ENCODE results near the gene RXRA.

Gene RXRA

GRCh38 chr9:134410071-134410834, 84.0 kb downstream of the RXRA start:
- H3K27ac ChIP-seq (ENCODE audit: extremely low read depth, low read depth, low read length), result no peak overlapping the region
- H3K4me1 ChIP-seq (ENCODE audit: control insufficient read depth, insufficient read depth, low read length), result 0 out of 2 replicates have a peak, but pooled peaks cover 3% of the 10 kb centered on the region
- no peak overlapping the region for H3K4me3 ChIP-seq (ENCODE audit: low read depth, low read length)
- no peak for TF ChIP-seq EGR2 (tag by site-specific recombination; IDR thresholded peaks at IDR 0.05; ENCODE audit: low read depth)
- no peak for TF ChIP-seq ZBTB8A (tag by site-specific recombination; IDR thresholded peaks at IDR 0.05)
- TF ChIP-seq ZNF132 (tag by site-specific recombination; IDR thresholded peaks at IDR 0.05; ENCODE audit: borderline replicate concordance), result no peak
- no peak for TF ChIP-seq KLF1 (tag by site-specific recombination; IDR thresholded peaks at IDR 0.05)
- TF ChIP-seq ZNF677 (tag by site-specific recombination; IDR thresholded peaks at IDR 0.05), result no peak
- no peak for TF ChIP-seq ZNF350 (tag by site-specific recombination; IDR thresholded peaks at IDR 0.05)
- TF ChIP-seq OSR2 (tag by site-specific recombination; IDR thresholded peaks at IDR 0.05), result no peak
- TF ChIP-seq ZNF416 (tag by site-specific recombination; IDR thresholded peaks at IDR 0.05), result no peak
- no peak for TF ChIP-seq ZNF76 (tag by site-specific recombination; IDR thresholded peaks at IDR 0.05; ENCODE audit: borderline replicate concordance, low read depth)
- TF ChIP-seq ZNF311 (tag by site-specific recombination; IDR thresholded peaks at IDR 0.05; ENCODE audit: borderline replicate concordance), result no peak
- TF ChIP-seq ZNF121 (tag by site-specific recombination; IDR thresholded peaks at IDR 0.05), result no peak
- TF ChIP-seq ZNF112 (tag by site-specific recombination; IDR thresholded peaks at IDR 0.05), result no peak
- no peak for TF ChIP-seq ZNF335 (tag by site-specific recombination; conservative IDR thresholded peaks at IDR 0.05)
- no peak for TF ChIP-seq ZNF596 (tag by site-specific recombination; IDR thresholded peaks at IDR 0.05)
- H3K9me3 ChIP-seq (ENCODE audit: control insufficient read depth, insufficient read depth, low read depth, low read length), result no peaks in the 10 kb centered on the region
- H3K36me3 ChIP-seq (ENCODE audit: control insufficient read depth in 2 of 2, insufficient read depth in 1 of 2, low read length in 2 of 2), result peaks cover 0 to 21% of the 10 kb centered on the region in 2 experiments; a peak in 1 of 3 replicates
- POLR2A ChIA-PET, result no interaction called here
- CTCF ChIA-PET, result interaction anchor here (1.1 kb wide), 1 partner anchor 56 kb away, joined by 3 read pairs; no protein-coding TSS in a partner anchor

GRCh38 chr9:134410835-134411217, 84.6 kb downstream of the RXRA start:
- TF ChIP-seq ZIC2 (tag by site-specific recombination; IDR thresholded peaks at IDR 0.05) (peak; percentile 47; the same call in 1 of the 2 replicates), CTCF (tag by site-specific recombination; IDR thresholded peaks at IDR 0.05) (no peak)
- POLR2A ChIA-PET, result no interaction called here
- Histone ChIP-seq H3K4me1 (ENCODE audit: control insufficient read depth, insufficient read depth, low read length) (0 out of 2 replicates have a peak, but pooled peaks cover 3% of the 10 kb centered on the region), H3K27ac (ENCODE audit: extremely low read depth, low read depth, low read length) (no peak overlapping the region), H3K4me3 (ENCODE audit: low read depth, low read length) (no peak overlapping the region), H3K9me3 (ENCODE audit: control insufficient read depth, insufficient read depth, low read depth, low read length) (no peaks in the 10 kb centered on the region), H3K36me3 (ENCODE audit: control insufficient read depth in 2 of 2, insufficient read depth in 1 of 2, low read length in 2 of 2) (peaks cover 0 to 21% of the 10 kb centered on the region in 2 experiments; a peak in 1 of 3 replicates)
- CTCF ChIA-PET, result interaction anchor here (1.1 kb wide), 1 partner anchor 56 kb away, joined by 3 read pairs; no protein-coding TSS in a partner anchor

GRCh38 chr9:134411440-134412297, 85.4 kb downstream of the RXRA start:
- Histone ChIP-seq H3K36me3 (ENCODE audit: control insufficient read depth in 2 of 2, insufficient read depth in 1 of 2, low read length in 2 of 2) (peaks cover 0 to 22% of the 10 kb centered on the region in 2 experiments; a peak in 1 of 3 replicates), H3K27ac (ENCODE audit: extremely low read depth, low read depth, low read length) (no peak overlapping the region), H3K9me3 (ENCODE audit: control insufficient read depth, insufficient read depth, low read depth, low read length) (no peaks in the 10 kb centered on the region), H3K4me3 (ENCODE audit: low read depth, low read length) (no peak overlapping the region), H3K4me1 (ENCODE audit: control insufficient read depth, insufficient read depth, low read length) (0 out of 2 replicates have a peak, but pooled peaks cover 3% of the 10 kb centered on the region)
- ChIA-PET POLR2A (no interaction called here), CTCF (interaction anchor here (0.6 kb wide), 2 partner anchors 147 to 285 kb away, joined by 3 to 4 read pairs; no protein-coding TSS in a partner anchor)
- TF ChIP-seq ZSCAN18 (tag by site-specific recombination; IDR thresholded peaks at IDR 0.05) (no peak), TSHZ1 (tag by site-specific recombination; IDR thresholded peaks at IDR 0.05; ENCODE audit: borderline replicate concordance) (no peak), ZBTB44 (tag by site-specific recombination; IDR thresholded peaks at IDR 0.05) (no peak)

Measured in HEK293 (cell line).